ENCODE data around the gene RGS13. TPM values are rescaled to one million over a fixed set of nuclear protein-coding genes. Genes with fewer than 3 reads are reported as not detected.

RGS13 gene
- total RNA-seq, 1 donor from 2014 or later: not detected

DNA sequence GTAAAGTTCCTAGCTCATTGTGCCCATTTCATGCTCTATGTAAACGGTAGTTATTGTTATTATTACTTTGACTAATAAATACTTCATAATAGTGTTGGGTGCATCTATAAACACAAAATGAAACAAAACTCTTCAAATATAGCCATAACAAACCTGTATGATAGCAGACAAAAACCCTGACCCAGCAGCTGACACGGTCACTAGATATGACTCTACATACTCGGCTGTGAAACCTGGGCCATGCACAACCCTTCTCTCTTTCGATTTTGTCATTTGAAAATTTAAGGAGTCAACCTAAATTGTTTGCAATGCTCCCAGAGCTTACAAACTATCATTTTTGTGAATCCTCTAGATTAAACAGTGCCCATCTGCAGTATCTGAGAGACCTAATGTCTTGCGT lies 8.0 kb upstream of the RGS13 start:
- Mint-ChIP-seq H3K27ac (ENCODE audit: unreplicated experiment) (no peak overlapping the region), H3K9me3 (no peaks in the 10 kb centered on the region), H3K4me3 (no peak overlapping the region), H3K27me3 (ENCODE audit: low read depth) (no peaks in the 10 kb centered on the region), H3K4me1 (peaks cover 2% of the 10 kb centered on the region), H3K36me3 (ENCODE audit: low read depth) (no peaks in the 10 kb centered on the region)
- no peak for TF ChIP-seq CTCF (conservative IDR thresholded peaks at IDR 0.05)
- DNase-seq (ENCODE audit: low read depth, low spot score): no peak

DNA sequence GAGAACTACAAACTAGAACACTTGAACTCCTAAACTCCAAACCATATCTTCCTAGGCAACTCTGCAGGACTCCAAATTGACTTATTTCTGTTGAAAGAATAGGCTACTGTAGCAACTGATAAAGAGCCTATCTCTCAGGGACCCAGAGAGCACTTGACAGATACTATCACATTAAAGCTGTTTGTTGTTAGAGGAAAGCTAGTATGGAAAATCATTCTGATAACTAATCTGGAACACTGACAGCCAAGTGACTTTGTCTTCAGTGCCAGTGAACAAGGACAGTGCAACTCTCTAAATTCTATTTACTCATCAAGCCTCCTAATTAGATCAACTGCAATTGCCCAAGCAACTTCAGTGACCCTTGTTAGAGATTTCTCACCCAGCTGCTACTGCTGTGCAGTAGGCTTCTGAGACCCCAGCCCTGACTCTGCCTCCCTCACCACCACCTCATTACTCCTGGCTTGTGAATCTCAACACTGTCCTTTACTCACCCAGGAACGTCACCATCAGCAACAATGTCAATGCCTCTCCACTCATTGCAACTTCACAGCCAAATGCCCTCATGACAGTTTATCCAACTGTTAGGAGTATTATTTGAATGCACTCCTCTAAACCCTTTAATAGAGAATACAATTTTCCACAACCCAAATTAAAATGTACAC lies 7.4 kb upstream of the RGS13 start:
- H3K27me3 Mint-ChIP-seq (ENCODE audit: low read depth): peaks cover 2% of the 10 kb centered on the region
- H3K27ac Mint-ChIP-seq (ENCODE audit: unreplicated experiment): no peak overlapping the region
- H3K9me3 Mint-ChIP-seq: no peaks in the 10 kb centered on the region
- peaks cover 9% of the 10 kb centered on the region for H3K4me1 Mint-ChIP-seq
- no peak for DNase-seq (ENCODE audit: low read depth, low spot score)
- H3K4me3 Mint-ChIP-seq: no peak overlapping the region
- no peaks in the 10 kb centered on the region for H3K36me3 Mint-ChIP-seq (ENCODE audit: low read depth)
- TF ChIP-seq CTCF (conservative IDR thresholded peaks at IDR 0.05): no peak

- peaks cover 14% of the 10 kb centered on the region for H3K4me1 Mint-ChIP-seq
- H3K27me3 Mint-ChIP-seq (ENCODE audit: low read depth): peaks cover 5% of the 10 kb centered on the region
- no peak overlapping the region for H3K4me3 Mint-ChIP-seq
- H3K9me3 Mint-ChIP-seq: no peaks in the 10 kb centered on the region
- H3K27ac Mint-ChIP-seq (ENCODE audit: unreplicated experiment): no peak overlapping the region
- no peak for DNase-seq (ENCODE audit: low read depth, low spot score)
- TF ChIP-seq CTCF (conservative IDR thresholded peaks at IDR 0.05): no peak
- no peaks in the 10 kb centered on the region for H3K36me3 Mint-ChIP-seq (ENCODE audit: low read depth)
Measured at GRCh38 chr1:192629612-192630011, 6.3 kb upstream of the RGS13 start.

DNA sequence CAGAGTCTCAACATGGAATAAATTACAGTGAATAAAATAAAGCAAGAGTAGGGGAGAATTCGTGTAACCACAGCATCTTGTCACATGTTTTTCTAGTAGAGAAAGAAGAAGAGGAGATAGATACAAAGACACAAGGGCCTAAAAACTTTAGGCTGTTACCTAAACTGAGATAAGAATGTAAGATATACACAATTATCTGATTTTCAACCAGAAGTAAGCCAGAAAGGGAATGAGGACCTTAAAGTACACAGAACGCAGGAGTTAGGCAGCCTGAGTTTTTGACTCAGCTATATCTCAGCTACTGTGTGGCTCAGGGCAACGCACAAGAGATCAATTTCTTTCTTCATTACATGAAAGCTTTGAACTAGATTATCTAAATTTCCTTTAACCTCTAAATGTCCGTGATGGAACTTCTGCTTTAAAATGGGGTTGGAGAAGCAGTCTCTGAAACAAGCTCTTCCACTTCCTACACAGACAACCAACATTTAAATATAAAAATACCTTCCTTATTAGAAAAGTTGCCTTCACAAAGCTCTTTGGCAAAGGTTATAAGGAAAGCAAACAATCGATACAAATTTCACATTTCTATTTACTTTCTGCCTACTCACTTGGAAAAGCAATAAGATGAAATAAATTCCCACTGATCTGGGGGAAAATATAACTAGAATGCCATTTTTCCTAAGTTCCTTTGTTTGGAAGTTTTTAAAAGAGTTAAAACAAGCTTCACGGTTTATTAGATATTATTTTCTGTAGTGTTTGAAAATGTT lies 5.2 kb upstream of the RGS13 start:
- Mint-ChIP-seq H3K36me3 (ENCODE audit: low read depth) (no peaks in the 10 kb centered on the region), H3K9me3 (no peaks in the 10 kb centered on the region), H3K27ac (ENCODE audit: unreplicated experiment) (no peak overlapping the region), H3K4me3 (no peak overlapping the region), H3K27me3 (ENCODE audit: low read depth) (peaks cover 11% of the 10 kb centered on the region), H3K4me1 (peaks cover 14% of the 10 kb centered on the region)
- no peak for TF ChIP-seq CTCF (conservative IDR thresholded peaks at IDR 0.05)
- no peak for DNase-seq (ENCODE audit: low read depth, low spot score)

- no peak for TF ChIP-seq CTCF (conservative IDR thresholded peaks at IDR 0.05)
- Mint-ChIP-seq H3K36me3 (ENCODE audit: low read depth) (no peaks in the 10 kb centered on the region), H3K4me3 (no peak overlapping the region), H3K9me3 (no peaks in the 10 kb centered on the region), H3K27ac (ENCODE audit: unreplicated experiment) (no peak overlapping the region), H3K27me3 (ENCODE audit: low read depth) (peaks cover 11% of the 10 kb centered on the region), H3K4me1 (peaks cover 14% of the 10 kb centered on the region)
- DNase-seq (ENCODE audit: low read depth, low spot score): no peak
Measured at GRCh38 chr1:192631749-192632148, 4.2 kb upstream of the RGS13 start.

All from neural crest cell (in vitro differentiated cells).